Neuronal stem cell (in vitro differentiated cells): Measurements from ENCODE around the gene MYO5A.

Experiments
- DNase-seq: peaks from one replicate; pipeline ENCODE4 v3.0.0-alpha.2; 2013; ENCODE audit warnings: low spot score
- H2AFZ ChIP-seq: one replicate; pipeline ENCODE4 v1.6.1; 2013; ENCODE audit warnings: mild to moderate bottlenecking, low read length, inconsistent platforms
- H2AK5ac ChIP-seq: 2 replicates; pipeline ENCODE4 v1.6.1; 2013; ENCODE audit warnings: low read depth, mild to moderate bottlenecking, inconsistent platforms, low read length, moderate library complexity, mixed read lengths
- H2BK120ac ChIP-seq: 2 replicates; pipeline ENCODE4 v1.6.1; 2013; ENCODE audit warnings: low read depth, mild to moderate bottlenecking, inconsistent platforms, low read length, moderate library complexity, mixed read lengths
- H2BK12ac ChIP-seq: one replicate; pipeline ENCODE4 v1.6.1; 2013; ENCODE audit warnings: low read length, inconsistent platforms
- H2BK15ac ChIP-seq: 2 replicates; pipeline ENCODE4 v1.6.1; 2013; ENCODE audit warnings: mild to moderate bottlenecking, low read length, inconsistent platforms, mixed read lengths
- H2BK5ac ChIP-seq: one replicate; pipeline ENCODE4 v1.6.1; 2013; ENCODE audit warnings: inconsistent platforms, mild to moderate bottlenecking, low read length, moderate library complexity
- H3K14ac ChIP-seq: one replicate; pipeline ENCODE4 v1.6.1; 2013; ENCODE audit warnings: low read length, inconsistent platforms
- H3K18ac ChIP-seq: 2 replicates; pipeline ENCODE4 v1.6.1; 2013; ENCODE audit warnings: low read length, inconsistent platforms
- H3K23ac ChIP-seq: 2 replicates; pipeline ENCODE4 v1.6.1; 2013; ENCODE audit warnings: low read depth, mild to moderate bottlenecking, mixed read lengths, low read length, inconsistent platforms; ENCODE audit not compliant: poor library complexity
- H3K27ac ChIP-seq: replicated peaks from 3 replicates; pipeline ENCODE4 v1.5.1; 2013; ENCODE audit warnings: low read length, inconsistent platforms
- H3K27me3 ChIP-seq, 3 experiments: 2 replicates each; pipeline ENCODE4 v1.6.1; 2013; ENCODE audit warnings: low read length in 3 of 3, mild to moderate bottlenecking in 2 of 3, inconsistent platforms in 1 of 3, low read depth in 1 of 3, mixed read lengths in 1 of 3, moderate library complexity in 1 of 3; ENCODE audit not compliant: control insufficient read depth in 3 of 3, insufficient read depth in 3 of 3
- H3K36me3 ChIP-seq, 2 donors: replicated peaks in 1 of 2; 2 replicates each; pipeline ENCODE4 v1.6.1; 2013; ENCODE audit warnings: low read length in 2 of 2; ENCODE audit not compliant: control insufficient read depth in 2 of 2, insufficient read depth in 2 of 2
- H3K4ac ChIP-seq: 2 replicates; pipeline ENCODE4 v1.6.1; 2013; ENCODE audit warnings: inconsistent platforms, mild to moderate bottlenecking, low read length, moderate library complexity
- H3K4me1 ChIP-seq, 2 donors: 1 replicate in 1 of 2; 2 replicates in 1 of 2; pipeline ENCODE4 v1.6.1; 2013; ENCODE audit warnings: low read length in 2 of 2, low read depth in 1 of 2; ENCODE audit not compliant: control insufficient read depth in 2 of 2, insufficient read depth in 1 of 2
- H3K4me2 ChIP-seq: one replicate; pipeline ENCODE4 v1.6.1; 2013; ENCODE audit warnings: mild to moderate bottlenecking, low read length, inconsistent platforms; ENCODE audit not compliant: insufficient read depth, poor library complexity, severe bottlenecking
- H3K4me3 ChIP-seq, 2 donors: 2 replicates each; pipeline ENCODE4 v1.5.1; 2013; ENCODE audit warnings: low read length in 2 of 2, mild to moderate bottlenecking in 2 of 2, inconsistent platforms in 1 of 2, moderate library complexity in 1 of 2
- H3K79me1 ChIP-seq: one replicate; pipeline ENCODE4 v1.6.1; 2013; ENCODE audit warnings: low read depth, mild to moderate bottlenecking, inconsistent platforms, low read length, moderate library complexity
- H3K9ac ChIP-seq: one replicate; pipeline ENCODE4 v1.6.1; 2013; ENCODE audit warnings: mild to moderate bottlenecking, low read depth, low read length, inconsistent platforms; ENCODE audit not compliant: poor library complexity
- H3K9me3 ChIP-seq, 2 donors: replicated peaks in 1 of 2; 2 replicates each; pipeline versions ENCODE3 to v1.6.1; 2013; ENCODE audit warnings: low read length in 2 of 2, mild to moderate bottlenecking in 2 of 2, inconsistent platforms in 1 of 2, low read depth in 1 of 2, mixed read lengths in 1 of 2, moderate library complexity in 1 of 2; ENCODE audit not compliant: control insufficient read depth in 2 of 2, insufficient read depth in 1 of 2
- H4K8ac ChIP-seq: one replicate; pipeline ENCODE4 v1.6.1; 2013; ENCODE audit warnings: low read depth, mild to moderate bottlenecking, inconsistent platforms, low read length, moderate library complexity
- H4K91ac ChIP-seq: one replicate; pipeline ENCODE4 v1.6.1; 2013; ENCODE audit warnings: low read length, low read depth, mild to moderate bottlenecking, inconsistent platforms; ENCODE audit not compliant: poor library complexity
- WGBS, 2 donors: extraction: QIAGEN DNeasy Blood & Tissue Kit; methylation state at CpG; one replicate each; pipeline ENCODE4 v1.1.7; 2013; ENCODE audit warnings: missing lambda C conversion rate in 2 of 2, mixed read lengths in 1 of 2; ENCODE audit not compliant: insufficient read length in 2 of 2, insufficient replicate concordance in 1 of 2; ENCODE audit errors: extremely low coverage in 2 of 2; 5-methylcytosine and 5-hydroxymethylcytosine counted together

The MYO5A gene

DNA sequence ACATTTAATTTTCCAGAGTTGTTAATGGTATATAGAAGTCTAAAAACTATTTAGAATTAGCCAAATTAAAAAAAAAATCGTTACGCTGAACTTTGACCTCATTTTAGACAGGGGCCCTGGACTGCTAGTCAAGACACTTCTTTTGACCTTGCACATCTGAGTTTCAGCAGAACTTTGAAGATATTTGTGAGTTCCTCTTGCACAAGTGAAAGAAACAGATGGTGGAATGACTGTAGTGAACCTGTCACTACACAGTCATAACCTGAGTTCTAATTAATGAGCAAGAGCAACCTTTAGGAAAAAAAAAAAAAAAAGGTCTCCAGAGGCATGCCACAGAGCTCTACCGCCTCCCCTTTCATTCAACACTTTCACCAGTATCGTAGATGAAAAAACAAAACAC is 238.4 kb downstream of the MYO5A start:
- DNase-seq: no peak
- Histone ChIP-seq H3K4me1 (peaks cover 10 to 24% of the 10 kb centered on the region in 2 donors), H3K27ac (no peak overlapping the region), H3K4me2 (no peak overlapping the region), H3K14ac (no peak overlapping the region), H4K91ac (no peak overlapping the region), H3K18ac (no peak overlapping the region), H3K27me3 (no peaks in the 10 kb centered on the region), H2AK5ac (no peak overlapping the region), H3K9me3 (peaks cover 5 to 7% of the 10 kb centered on the region in 2 donors), H3K9ac (no peak overlapping the region), H2BK12ac (no peak overlapping the region), H2AFZ (no peak overlapping the region), H3K79me1 (peaks cover 3% of the 10 kb centered on the region), H2BK15ac (no peak overlapping the region), H3K4ac (no peak overlapping the region), H2BK120ac (no peak overlapping the region), H2BK5ac (no peak overlapping the region), H3K23ac (no peak overlapping the region), H3K4me3 (no peak overlapping the region), H4K8ac (no peak overlapping the region), H3K36me3 (no peaks in the 10 kb centered on the region)
- no CpG with 5 or more reads among the region's 4 CpGs for WGBS, 2 donors

GRCh38 chr15:52289629-52290081 is 239.0 kb downstream of the MYO5A start:
- no peak overlapping the region for H2BK120ac ChIP-seq
- H3K79me1 ChIP-seq: peaks cover 3% of the 10 kb centered on the region
- H4K91ac ChIP-seq: no peak overlapping the region
- no peak overlapping the region for H3K4ac ChIP-seq
- H2BK5ac ChIP-seq: no peak overlapping the region
- no peak overlapping the region for H4K8ac ChIP-seq
- no peak overlapping the region for H3K4me3 ChIP-seq
- H2AK5ac ChIP-seq: peak overlapping the region; percentile 95
- H3K23ac ChIP-seq: no peak overlapping the region
- no peak overlapping the region for H3K9ac ChIP-seq
- H2AFZ ChIP-seq: peak overlapping the region; percentile 25
- WGBS, 2 donors: no CpG with 5 or more reads among the region's 4 CpGs
- H3K27ac ChIP-seq: peak overlapping the region; percentile 33
- H2BK12ac ChIP-seq: no peak overlapping the region
- no peaks in the 10 kb centered on the region for H3K27me3 ChIP-seq
- H2BK15ac ChIP-seq: no peak overlapping the region
- peaks cover 10 to 20% of the 10 kb centered on the region in 2 donors for H3K4me1 ChIP-seq
- H3K14ac ChIP-seq: no peak overlapping the region
- peaks cover 5 to 9% of the 10 kb centered on the region in 2 donors for H3K9me3 ChIP-seq
- no peak overlapping the region for H3K4me2 ChIP-seq
- no peak for DNase-seq
- no peaks in the 10 kb centered on the region for H3K36me3 ChIP-seq
- H3K18ac ChIP-seq: peak overlapping the region; percentile 45

GRCh38 chr15:52288986-52289385 is 239.7 kb downstream of the MYO5A start:
- no CpG with 5 or more reads among the region's 5 CpGs for WGBS, 2 donors
- Histone ChIP-seq H3K9ac (no peak overlapping the region), H3K27me3 (no peaks in the 10 kb centered on the region), H3K4me2 (no peak overlapping the region), H2BK15ac (peak overlapping the region; percentile 35), H3K4ac (no peak overlapping the region), H3K27ac (no peak overlapping the region), H3K36me3 (no peaks in the 10 kb centered on the region), H3K4me1 (peaks cover 10 to 19% of the 10 kb centered on the region in 2 donors), H4K8ac (no peak overlapping the region), H3K23ac (no peak overlapping the region), H2BK12ac (no peak overlapping the region), H2BK120ac (no peak overlapping the region), H3K4me3 (no peak overlapping the region), H3K14ac (no peak overlapping the region), H2BK5ac (no peak overlapping the region), H2AK5ac (peak overlapping the region; percentile 95), H4K91ac (no peak overlapping the region), H3K18ac (peak overlapping the region; percentile 91), H2AFZ (no peak overlapping the region), H3K79me1 (peaks cover 3% of the 10 kb centered on the region), H3K9me3 (peaks cover 5 to 9% of the 10 kb centered on the region in 2 donors)
- no peak for DNase-seq

- Histone ChIP-seq H2BK12ac (no peak overlapping the region), H4K8ac (peak overlapping the region; percentile 26), H3K27ac (no peak overlapping the region), H2AFZ (no peak overlapping the region), H3K36me3 (no peaks in the 10 kb centered on the region), H3K9ac (no peak overlapping the region), H4K91ac (no peak overlapping the region), H3K18ac (peak overlapping the region; percentile 91), H3K23ac (no peak overlapping the region), H3K4me2 (no peak overlapping the region), H2BK15ac (peak overlapping the region; percentile 35), H3K4me3 (no peak overlapping the region), H2BK120ac (no peak overlapping the region), H3K79me1 (peaks cover 3% of the 10 kb centered on the region), H3K4me1 (peaks cover 7 to 18% of the 10 kb centered on the region in 2 donors), H3K4ac (no peak overlapping the region), H3K27me3 (no peaks in the 10 kb centered on the region), H3K9me3 (peaks cover 5 to 9% of the 10 kb centered on the region in 2 donors), H3K14ac (no peak overlapping the region), H2BK5ac (no peak overlapping the region), H2AK5ac (peak overlapping the region; percentile 95)
- DNase-seq: no peak
- no CpG with 5 or more reads among the region's 13 CpGs for WGBS, 2 donors
Measured at GRCh38 chr15:52288051-52288942, 240.4 kb downstream of the MYO5A start.
